ENCODE results near the gene SELENOI. TPM values are rescaled to one million over a fixed set of nuclear protein-coding genes. Genes with fewer than 3 reads are reported as not detected.

Gene SELENOI
- total RNA-seq, 2 donors from 2014 or later, result 10.4 to 31.3 TPM

GRCh38 chr2:26400723-26401122 is 54.8 kb downstream of the SELENOI start:
- WGBS, 2 donors, result 82 to 88% methylated on average over 5 of the region's 5 CpGs
- intact Hi-C loops (cut with DNase I), result no loop called here
- ATAC-seq (no peak), DNase-seq (no peak)
- Histone ChIP-seq H3K36me3 (replicated peaks in 1 of 2; ENCODE audit: insufficient read depth in 1 of 2, low read depth in 2 of 2) (no peaks in the 10 kb centered on the region), H3K27me3 (no peaks in the 10 kb centered on the region), H3K9me3 (no peaks in the 10 kb centered on the region), H3K27ac (no peak overlapping the region), H3K4me1 (no peaks in the 10 kb centered on the region), H3K4me3 (no peak overlapping the region)
- TF ChIP-seq CTCF (IDR thresholded peaks at IDR 0.05) (no peak), POLR2A (IDR thresholded peaks at IDR 0.05) (no peak)

GRCh38 chr2:26401739-26402541 is 56.0 kb downstream of the SELENOI start, which contains the start of gene DRC1:
DRC1 (plus strand) TSS chr2:26401920; CDS start chr2:26401990, 70 bp downstream.
- Histone ChIP-seq H3K9me3 (no peaks in the 10 kb centered on the region), H3K27ac (no peak within 1 kb of the TSS), H3K4me3 (no peak within 1 kb of the TSS), H3K4me1 (no peaks in the 10 kb centered on the region), H3K27me3 (no peaks in the 10 kb centered on the region), H3K36me3 (replicated peaks in 1 of 2; ENCODE audit: insufficient read depth in 1 of 2, low read depth in 2 of 2) (no peaks in the 10 kb centered on the region)
- ATAC-seq (peak; percentile 50), DNase-seq (peak; percentile 38 to 61 (median 54))
- intact Hi-C loops (cut with DNase I), result no loop called here
- no peak for TF ChIP-seq POLR2A (IDR thresholded peaks at IDR 0.05)
- TF ChIP-seq CTCF (IDR thresholded peaks at IDR 0.05), result no peak
- WGBS, 2 donors, result 12 to 31% methylated on average over 15 to 61 of the region's 63 CpGs

GRCh38 chr2:26407526-26407925 is 61.6 kb downstream of the SELENOI start:
- no peak overlapping the region for H3K4me3 ChIP-seq
- H3K27me3 ChIP-seq, result no peaks in the 10 kb centered on the region
- no peaks in the 10 kb centered on the region for H3K4me1 ChIP-seq
- ATAC-seq (no peak), DNase-seq (no peak)
- H3K27ac ChIP-seq, result no peak overlapping the region
- WGBS, 2 donors, result 57 to 63% methylated on average over 9 of the region's 9 CpGs
- intact Hi-C loops (cut with DNase I), result no loop called here
- H3K36me3 ChIP-seq (replicated peaks in 1 of 2; ENCODE audit: insufficient read depth in 1 of 2, low read depth in 2 of 2), result no peaks in the 10 kb centered on the region
- no peaks in the 10 kb centered on the region for H3K9me3 ChIP-seq
- TF ChIP-seq POLR2A (IDR thresholded peaks at IDR 0.05) (no peak), CTCF (IDR thresholded peaks at IDR 0.05) (no peak)

- WGBS, 2 donors, result 82 to 97% methylated on average over 1 of the region's 1 CpG
- Histone ChIP-seq H3K27me3 (no peaks in the 10 kb centered on the region), H3K4me1 (no peaks in the 10 kb centered on the region), H3K9me3 (no peaks in the 10 kb centered on the region), H3K27ac (no peak overlapping the region), H3K4me3 (no peak overlapping the region), H3K36me3 (replicated peaks in 1 of 2; ENCODE audit: insufficient read depth in 1 of 2, low read depth in 2 of 2) (no peaks in the 10 kb centered on the region)
- no peak for DNase-seq
- no peak for ATAC-seq
- intact Hi-C loops (cut with DNase I), result no loop called here
- TF ChIP-seq POLR2A (IDR thresholded peaks at IDR 0.05), result no peak
- no peak for TF ChIP-seq CTCF (IDR thresholded peaks at IDR 0.05)
Measured at GRCh38 chr2:26409785-26410184, 63.8 kb downstream of the SELENOI start.

All from body of pancreas (tissue), 4 donors.